Gastroesophageal sphincter (tissue), 3 donors: ENCODE measurements around the gene SOHLH1.

ENCODE experiments used
- EP300 ChIP-seq: sonication (generic); formaldehyde crosslinking; IDR thresholded peaks from one replicate; pipeline ENCODE4 v1.6.1; 2017; ENCODE audit warnings: antibody characterized with exemption, mild to moderate bottlenecking
- POLR2A ChIP-seq, 2 donors: fragments of 450-650 bp; IDR thresholded peaks; one replicate each; pipeline ENCODE4 v1.6.1; 2017; ENCODE audit warnings: antibody characterized with exemption in 2 of 2, mild to moderate bottlenecking in 2 of 2, moderate library complexity in 1 of 2
- TF ChIP-seq, protein P1 (sequence below), 4 experiments: fragments of 200-600 bp in 2 of 4; fragments of 450-650 bp in 2 of 4; sonication (generic) in 1 of 4; IDR thresholded peaks; one replicate each; pipeline ENCODE4 v1.5.1; 2017 to 2019; ENCODE audit warnings: antibody characterized with exemption in 4 of 4, mild to moderate bottlenecking in 2 of 4, moderate library complexity in 2 of 4

DNA sequence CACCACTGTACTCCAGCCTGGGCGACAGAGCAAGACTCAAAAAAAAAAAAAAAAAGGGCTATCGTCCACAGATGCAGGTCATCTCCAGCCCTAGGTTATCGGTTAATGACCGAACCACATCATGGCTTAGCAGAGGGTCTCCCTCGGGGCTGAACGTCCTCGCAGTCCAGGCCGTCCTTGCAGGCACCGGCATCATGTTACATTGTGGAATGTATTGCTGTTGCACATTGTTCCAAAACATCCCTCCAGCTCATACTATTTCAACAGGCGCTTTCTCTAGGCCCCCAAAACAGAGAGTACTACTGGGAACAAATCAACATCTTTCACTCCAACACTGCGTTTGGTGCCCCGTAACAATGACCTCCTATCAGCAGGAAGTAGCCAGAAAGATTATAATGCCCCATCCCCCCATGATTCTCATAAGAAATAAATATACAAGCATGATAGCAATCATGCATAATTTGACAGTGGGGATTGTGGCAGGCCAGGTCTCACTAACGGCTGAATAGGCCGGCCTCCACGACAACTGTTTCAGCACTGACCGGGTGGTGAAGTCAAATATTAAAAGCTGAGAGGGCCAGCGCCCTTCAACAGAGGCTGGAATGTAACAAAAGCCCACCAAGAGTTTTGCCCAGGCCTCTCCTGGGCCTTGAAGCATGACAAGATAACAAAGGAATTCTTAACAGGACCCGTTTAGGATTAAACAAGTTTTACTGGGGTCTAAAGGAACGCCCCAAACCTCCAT is 37.3 kb downstream of the SOHLH1 start:
- TF ChIP-seq, protein P1, sequence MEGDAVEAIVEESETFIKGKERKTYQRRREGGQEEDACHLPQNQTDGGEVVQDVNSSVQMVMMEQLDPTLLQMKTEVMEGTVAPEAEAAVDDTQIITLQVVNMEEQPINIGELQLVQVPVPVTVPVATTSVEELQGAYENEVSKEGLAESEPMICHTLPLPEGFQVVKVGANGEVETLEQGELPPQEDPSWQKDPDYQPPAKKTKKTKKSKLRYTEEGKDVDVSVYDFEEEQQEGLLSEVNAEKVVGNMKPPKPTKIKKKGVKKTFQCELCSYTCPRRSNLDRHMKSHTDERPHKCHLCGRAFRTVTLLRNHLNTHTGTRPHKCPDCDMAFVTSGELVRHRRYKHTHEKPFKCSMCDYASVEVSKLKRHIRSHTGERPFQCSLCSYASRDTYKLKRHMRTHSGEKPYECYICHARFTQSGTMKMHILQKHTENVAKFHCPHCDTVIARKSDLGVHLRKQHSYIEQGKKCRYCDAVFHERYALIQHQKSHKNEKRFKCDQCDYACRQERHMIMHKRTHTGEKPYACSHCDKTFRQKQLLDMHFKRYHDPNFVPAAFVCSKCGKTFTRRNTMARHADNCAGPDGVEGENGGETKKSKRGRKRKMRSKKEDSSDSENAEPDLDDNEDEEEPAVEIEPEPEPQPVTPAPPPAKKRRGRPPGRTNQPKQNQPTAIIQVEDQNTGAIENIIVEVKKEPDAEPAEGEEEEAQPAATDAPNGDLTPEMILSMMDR (IDR thresholded peaks at IDR 0.05), result no peak
- TF ChIP-seq EP300, result no peak
- TF ChIP-seq POLR2A (IDR thresholded peaks at IDR 0.05), result no peak
